Measurements from ENCODE around the gene DPH1. TPM values are rescaled to one million over a fixed set of nuclear protein-coding genes. Genes with fewer than 3 reads are reported as not detected.

The DPH1 gene
- polyA plus RNA-seq, 1 of the 3 experiments (the other 2 are of a cell fraction), result 36.2 TPM

DNA sequence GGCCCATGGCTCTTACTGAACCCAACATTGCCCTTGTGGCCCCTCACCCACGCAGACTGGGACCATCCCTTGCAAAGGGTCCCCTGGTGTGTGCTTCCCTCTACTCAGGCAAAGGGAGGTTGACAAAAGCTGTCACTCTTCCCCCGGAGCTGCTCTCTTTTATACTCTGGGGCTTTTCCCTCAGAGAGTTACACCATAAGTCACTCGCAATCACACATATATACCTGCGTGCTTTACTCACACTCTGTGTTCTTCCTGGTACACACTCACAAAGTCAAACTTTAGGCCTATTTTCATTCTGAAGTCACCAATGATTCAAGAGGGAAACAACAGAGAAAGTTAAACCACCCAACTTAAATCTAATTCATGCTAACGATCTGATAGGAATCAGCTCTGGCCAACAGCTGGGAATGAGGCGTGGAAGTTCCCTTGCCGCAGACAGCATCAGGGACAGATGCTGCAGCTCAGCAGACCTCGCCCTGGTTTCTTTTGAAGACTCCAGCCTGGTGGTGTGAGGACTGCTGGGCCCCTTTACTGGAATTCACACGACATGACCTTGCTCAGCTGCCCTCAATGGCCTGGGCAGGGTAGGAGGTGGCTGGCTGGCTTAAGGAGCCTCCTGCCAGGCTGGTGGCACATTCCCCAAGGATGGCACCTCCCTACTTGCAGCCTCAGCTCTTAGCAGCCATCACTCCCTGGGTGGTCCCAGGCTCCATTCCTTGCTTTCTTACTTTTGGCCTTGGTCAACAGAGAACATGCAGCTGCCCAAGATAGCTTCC is 52.2 kb downstream of the DPH1 start:
- no peaks in the 10 kb centered on the region for H3K9me3 ChIP-seq
- no peak overlapping the region for H3K4me3 ChIP-seq (ENCODE audit: low read depth in 2 of 2, low read length in 1 of 2)
- 77% methylated on average over 9 of the region's 9 CpGs for WGBS (ENCODE audit: low lambda C conversion rate)
- peak; percentile 74 for DNase-seq
- no peak overlapping the region for H3K4me2 ChIP-seq
- POLR2A ChIA-PET, result no interaction called here
- no peak overlapping the region; the same call in 1 of the 2 replicates for H3K9ac ChIP-seq
- H4K20me1 ChIP-seq (ENCODE audit: insufficient read depth), result no peaks in the 10 kb centered on the region
- peaks cover 13 to 15% of the 10 kb centered on the region in 2 experiments for H3K36me3 ChIP-seq (replicated peaks in 1 of 2; ENCODE audit: control insufficient read depth in 1 of 2, insufficient read depth in 2 of 2, low read length in 1 of 2)
- no peaks in the 10 kb centered on the region for H3K27me3 ChIP-seq (ENCODE audit: insufficient read depth)
- H3K4me1 ChIP-seq (ENCODE audit: control insufficient read depth in 1 of 2, insufficient read depth in 2 of 2, low read depth in 1 of 2, low read length in 1 of 2), result peaks cover 17 to 71% of the 10 kb centered on the region in 2 experiments
- peaks cover 6% of the 10 kb centered on the region; the same call in 1 of the 2 replicates for H3K79me2 ChIP-seq (ENCODE audit: insufficient read depth)
- no peaks in the 10 kb centered on the region for H3K9me2 ChIP-seq
- no peak overlapping the region for H2AFZ ChIP-seq (ENCODE audit: low read depth)
- H3K27ac ChIP-seq (ENCODE audit: low read depth in 2 of 2, low read length in 1 of 2), result peak overlapping the region; percentile 61 to 89
- peaks cover 12% of the 10 kb centered on the region for H3F3A ChIP-seq (replicated peaks; ENCODE audit: insufficient read depth)
- CTCF ChIA-PET, result interaction anchor here (0.7 to 2.6 kb wide), 9 partner anchors 10 to 173 kb away, joined by 3 to 23 read pairs (median 4); partner anchors contain the start of gene HIC1
- TF ChIP-seq, protein P1, sequence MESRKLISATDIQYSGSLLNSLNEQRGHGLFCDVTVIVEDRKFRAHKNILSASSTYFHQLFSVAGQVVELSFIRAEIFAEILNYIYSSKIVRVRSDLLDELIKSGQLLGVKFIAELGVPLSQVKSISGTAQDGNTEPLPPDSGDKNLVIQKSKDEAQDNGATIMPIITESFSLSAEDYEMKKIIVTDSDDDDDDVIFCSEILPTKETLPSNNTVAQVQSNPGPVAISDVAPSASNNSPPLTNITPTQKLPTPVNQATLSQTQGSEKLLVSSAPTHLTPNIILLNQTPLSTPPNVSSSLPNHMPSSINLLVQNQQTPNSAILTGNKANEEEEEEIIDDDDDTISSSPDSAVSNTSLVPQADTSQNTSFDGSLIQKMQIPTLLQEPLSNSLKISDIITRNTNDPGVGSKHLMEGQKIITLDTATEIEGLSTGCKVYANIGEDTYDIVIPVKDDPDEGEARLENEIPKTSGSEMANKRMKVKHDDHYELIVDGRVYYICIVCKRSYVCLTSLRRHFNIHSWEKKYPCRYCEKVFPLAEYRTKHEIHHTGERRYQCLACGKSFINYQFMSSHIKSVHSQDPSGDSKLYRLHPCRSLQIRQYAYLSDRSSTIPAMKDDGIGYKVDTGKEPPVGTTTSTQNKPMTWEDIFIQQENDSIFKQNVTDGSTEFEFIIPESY (IDR thresholded peaks at IDR 0.05; ENCODE audit: borderline replicate concordance, low read depth), result no peak
- TF ChIP-seq ELF1 (IDR thresholded peaks at IDR 0.05) (no peak), FOXM1 (IDR thresholded peaks at IDR 0.05; ENCODE audit: low read depth) (no peak), FOXJ3 (CRISPR knock-in tag; IDR thresholded peaks at IDR 0.05) (no peak; the same call in 1 of the 2 replicates), RXRA (IDR thresholded peaks at IDR 0.05; ENCODE audit: borderline replicate concordance, low read depth) (no peak), EZH2phosphoT487 (IDR thresholded peaks at IDR 0.05; ENCODE audit: borderline replicate concordance, low read depth) (no peak), EP300 (IDR thresholded peaks at IDR 0.05; ENCODE audit: borderline replicate concordance in 1 of 2, low read depth in 1 of 2, low read length in 1 of 2) (peak in 1 of 2 experiments; percentile 88; a peak in 2 of 4 replicates), MXI1 (IDR thresholded peaks at IDR 0.05; ENCODE audit: low read depth, low read length) (peak; percentile 75), SIN3A (IDR thresholded peaks at IDR 0.05; ENCODE audit: borderline replicate concordance, low read depth, low read length) (no peak), TEAD4 (IDR thresholded peaks at IDR 0.05; ENCODE audit: borderline replicate concordance, insufficient read depth) (no peak), TAF1 (IDR thresholded peaks at IDR 0.05; ENCODE audit: borderline replicate concordance, low read depth, low read length) (no peak), GATA2 (CRISPR knock-in tag; IDR thresholded peaks at IDR 0.05) (peak; percentile 90), MEF2A (IDR thresholded peaks at IDR 0.05; ENCODE audit: borderline replicate concordance, low read depth) (no peak), SMC3 (IDR thresholded peaks at IDR 0.05; ENCODE audit: low read depth, low read length) (no peak), FOSL2 (IDR thresholded peaks at IDR 0.05; ENCODE audit: borderline replicate concordance, low read depth) (no peak), NRF1 (IDR thresholded peaks at IDR 0.05; ENCODE audit: low read depth, low read length) (no peak), YY1 (IDR thresholded peaks at IDR 0.05; ENCODE audit: low read depth) (no peak), RAD21 (IDR thresholded peaks at IDR 0.05; ENCODE audit: low read length) (0 out of 2 replicates have a peak, but pooled peaks have one; percentile 10), RCOR1 (IDR thresholded peaks at IDR 0.05; ENCODE audit: low read length) (peak; percentile 93), TCF12 (IDR thresholded peaks at IDR 0.05) (peak; percentile 30; the same call in 1 of the 2 replicates), CHD2 (IDR thresholded peaks at IDR 0.05; ENCODE audit: low read length, partially characterized antibody) (peak; percentile 83)
- TF ChIP-seq, protein P2, sequence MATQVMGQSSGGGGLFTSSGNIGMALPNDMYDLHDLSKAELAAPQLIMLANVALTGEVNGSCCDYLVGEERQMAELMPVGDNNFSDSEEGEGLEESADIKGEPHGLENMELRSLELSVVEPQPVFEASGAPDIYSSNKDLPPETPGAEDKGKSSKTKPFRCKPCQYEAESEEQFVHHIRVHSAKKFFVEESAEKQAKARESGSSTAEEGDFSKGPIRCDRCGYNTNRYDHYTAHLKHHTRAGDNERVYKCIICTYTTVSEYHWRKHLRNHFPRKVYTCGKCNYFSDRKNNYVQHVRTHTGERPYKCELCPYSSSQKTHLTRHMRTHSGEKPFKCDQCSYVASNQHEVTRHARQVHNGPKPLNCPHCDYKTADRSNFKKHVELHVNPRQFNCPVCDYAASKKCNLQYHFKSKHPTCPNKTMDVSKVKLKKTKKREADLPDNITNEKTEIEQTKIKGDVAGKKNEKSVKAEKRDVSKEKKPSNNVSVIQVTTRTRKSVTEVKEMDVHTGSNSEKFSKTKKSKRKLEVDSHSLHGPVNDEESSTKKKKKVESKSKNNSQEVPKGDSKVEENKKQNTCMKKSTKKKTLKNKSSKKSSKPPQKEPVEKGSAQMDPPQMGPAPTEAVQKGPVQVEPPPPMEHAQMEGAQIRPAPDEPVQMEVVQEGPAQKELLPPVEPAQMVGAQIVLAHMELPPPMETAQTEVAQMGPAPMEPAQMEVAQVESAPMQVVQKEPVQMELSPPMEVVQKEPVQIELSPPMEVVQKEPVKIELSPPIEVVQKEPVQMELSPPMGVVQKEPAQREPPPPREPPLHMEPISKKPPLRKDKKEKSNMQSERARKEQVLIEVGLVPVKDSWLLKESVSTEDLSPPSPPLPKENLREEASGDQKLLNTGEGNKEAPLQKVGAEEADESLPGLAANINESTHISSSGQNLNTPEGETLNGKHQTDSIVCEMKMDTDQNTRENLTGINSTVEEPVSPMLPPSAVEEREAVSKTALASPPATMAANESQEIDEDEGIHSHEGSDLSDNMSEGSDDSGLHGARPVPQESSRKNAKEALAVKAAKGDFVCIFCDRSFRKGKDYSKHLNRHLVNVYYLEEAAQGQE (IDR thresholded peaks at IDR 0.05; ENCODE audit: low read depth, low read length), result no peak
- TF ChIP-seq, protein P3, sequence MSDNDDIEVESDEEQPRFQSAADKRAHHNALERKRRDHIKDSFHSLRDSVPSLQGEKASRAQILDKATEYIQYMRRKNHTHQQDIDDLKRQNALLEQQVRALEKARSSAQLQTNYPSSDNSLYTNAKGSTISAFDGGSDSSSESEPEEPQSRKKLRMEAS (IDR thresholded peaks at IDR 0.05; ENCODE audit: low read depth), result no peak
- TF ChIP-seq, protein P4, sequence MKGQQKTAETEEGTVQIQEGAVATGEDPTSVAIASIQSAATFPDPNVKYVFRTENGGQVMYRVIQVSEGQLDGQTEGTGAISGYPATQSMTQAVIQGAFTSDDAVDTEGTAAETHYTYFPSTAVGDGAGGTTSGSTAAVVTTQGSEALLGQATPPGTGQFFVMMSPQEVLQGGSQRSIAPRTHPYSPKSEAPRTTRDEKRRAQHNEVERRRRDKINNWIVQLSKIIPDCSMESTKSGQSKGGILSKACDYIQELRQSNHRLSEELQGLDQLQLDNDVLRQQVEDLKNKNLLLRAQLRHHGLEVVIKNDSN (IDR thresholded peaks at IDR 0.05; ENCODE audit: borderline replicate concordance, low read depth), result no peak
- TF ChIP-seq, protein P5, sequence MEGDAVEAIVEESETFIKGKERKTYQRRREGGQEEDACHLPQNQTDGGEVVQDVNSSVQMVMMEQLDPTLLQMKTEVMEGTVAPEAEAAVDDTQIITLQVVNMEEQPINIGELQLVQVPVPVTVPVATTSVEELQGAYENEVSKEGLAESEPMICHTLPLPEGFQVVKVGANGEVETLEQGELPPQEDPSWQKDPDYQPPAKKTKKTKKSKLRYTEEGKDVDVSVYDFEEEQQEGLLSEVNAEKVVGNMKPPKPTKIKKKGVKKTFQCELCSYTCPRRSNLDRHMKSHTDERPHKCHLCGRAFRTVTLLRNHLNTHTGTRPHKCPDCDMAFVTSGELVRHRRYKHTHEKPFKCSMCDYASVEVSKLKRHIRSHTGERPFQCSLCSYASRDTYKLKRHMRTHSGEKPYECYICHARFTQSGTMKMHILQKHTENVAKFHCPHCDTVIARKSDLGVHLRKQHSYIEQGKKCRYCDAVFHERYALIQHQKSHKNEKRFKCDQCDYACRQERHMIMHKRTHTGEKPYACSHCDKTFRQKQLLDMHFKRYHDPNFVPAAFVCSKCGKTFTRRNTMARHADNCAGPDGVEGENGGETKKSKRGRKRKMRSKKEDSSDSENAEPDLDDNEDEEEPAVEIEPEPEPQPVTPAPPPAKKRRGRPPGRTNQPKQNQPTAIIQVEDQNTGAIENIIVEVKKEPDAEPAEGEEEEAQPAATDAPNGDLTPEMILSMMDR (IDR thresholded peaks at IDR 0.05), result no peak

Data from SK-N-SH (cell line).